Measurements from ENCODE around the gene DSCAML1. TPM values are rescaled to one million over a fixed set of nuclear protein-coding genes. Genes with fewer than 3 reads are reported as not detected.

The DSCAML1 gene
- total and polyA plus RNA-seq, 12 donors = 0.16 to 1.5 (median 0.57) TPM

DNA sequence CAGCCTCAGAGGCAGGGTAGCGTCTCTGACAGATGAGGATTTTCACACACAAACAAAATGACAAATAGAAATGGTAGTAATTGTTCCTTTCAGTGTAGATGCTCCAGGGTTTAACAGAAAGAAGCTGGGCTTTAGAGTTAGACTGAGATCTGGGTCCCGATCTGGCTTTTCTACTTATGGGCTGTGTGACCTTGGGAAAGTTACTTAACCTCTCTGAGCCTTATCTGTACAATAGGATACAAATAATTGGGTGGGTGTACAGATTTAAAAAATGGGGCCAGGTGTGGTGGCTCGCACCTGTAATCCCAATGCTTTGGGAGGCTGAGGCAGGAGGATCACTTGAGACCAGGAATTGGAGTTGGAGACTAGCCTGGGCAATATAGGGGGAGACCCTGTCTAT, 264.4 kb downstream of the DSCAML1 start:
- Histone ChIP-seq H3K4me3 (no peak overlapping the region), H3K27ac (no peak overlapping the region), H3K4me1 (no peaks in the 10 kb centered on the region), H3K36me3 (peaks cover 0 to 5% (median 0%) of the 10 kb centered on the region in 9 donors), H3K27me3 (peaks cover 0 to 9% (median 0%) of the 10 kb centered on the region in 7 donors), H3K9me3 (no peaks in the 10 kb centered on the region)
- no peak for ATAC-seq
- DNase-seq = no peak
- 95 to 96% methylated on average over 3 of the region's 3 CpGs for WGBS, 2 donors
- intact Hi-C loops (cut with DNase I) = no loop called here
- TF ChIP-seq, protein P1, sequence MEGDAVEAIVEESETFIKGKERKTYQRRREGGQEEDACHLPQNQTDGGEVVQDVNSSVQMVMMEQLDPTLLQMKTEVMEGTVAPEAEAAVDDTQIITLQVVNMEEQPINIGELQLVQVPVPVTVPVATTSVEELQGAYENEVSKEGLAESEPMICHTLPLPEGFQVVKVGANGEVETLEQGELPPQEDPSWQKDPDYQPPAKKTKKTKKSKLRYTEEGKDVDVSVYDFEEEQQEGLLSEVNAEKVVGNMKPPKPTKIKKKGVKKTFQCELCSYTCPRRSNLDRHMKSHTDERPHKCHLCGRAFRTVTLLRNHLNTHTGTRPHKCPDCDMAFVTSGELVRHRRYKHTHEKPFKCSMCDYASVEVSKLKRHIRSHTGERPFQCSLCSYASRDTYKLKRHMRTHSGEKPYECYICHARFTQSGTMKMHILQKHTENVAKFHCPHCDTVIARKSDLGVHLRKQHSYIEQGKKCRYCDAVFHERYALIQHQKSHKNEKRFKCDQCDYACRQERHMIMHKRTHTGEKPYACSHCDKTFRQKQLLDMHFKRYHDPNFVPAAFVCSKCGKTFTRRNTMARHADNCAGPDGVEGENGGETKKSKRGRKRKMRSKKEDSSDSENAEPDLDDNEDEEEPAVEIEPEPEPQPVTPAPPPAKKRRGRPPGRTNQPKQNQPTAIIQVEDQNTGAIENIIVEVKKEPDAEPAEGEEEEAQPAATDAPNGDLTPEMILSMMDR (IDR thresholded peaks at IDR 0.05) = no peak

DNA sequence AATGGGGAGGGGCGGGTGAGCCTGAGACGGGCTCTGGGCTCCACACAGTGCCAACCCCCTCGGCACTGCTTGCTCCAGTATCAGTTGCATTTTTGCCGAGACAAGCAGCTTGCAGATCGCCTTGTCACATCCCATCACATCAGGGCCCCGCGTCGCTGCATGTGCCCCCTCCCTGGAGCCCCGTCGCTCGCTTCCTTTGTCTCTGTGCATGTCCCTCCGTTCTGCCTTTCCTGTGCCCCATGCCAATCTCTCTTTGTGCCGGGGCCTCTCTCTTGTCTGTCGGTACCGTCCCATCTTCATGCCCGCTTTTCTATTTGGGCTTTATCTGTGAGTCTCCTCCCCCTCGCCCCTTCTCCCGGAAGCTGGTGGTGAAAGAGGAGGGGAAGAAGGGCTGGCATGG, 267.2 kb downstream of the DSCAML1 start:
- intact Hi-C loops (cut with DNase I) = no loop called here
- Histone ChIP-seq H3K4me3 (no peak overlapping the region), H3K4me1 (no peaks in the 10 kb centered on the region), H3K27me3 (peaks cover 0 to 9% (median 0%) of the 10 kb centered on the region in 7 donors), H3K36me3 (peaks cover 0 to 5% (median 0%) of the 10 kb centered on the region in 9 donors), H3K9me3 (no peaks in the 10 kb centered on the region), H3K27ac (no peak overlapping the region)
- ATAC-seq (no peak), DNase-seq (no peak)
- TF ChIP-seq, protein P1 (IDR thresholded peaks at IDR 0.05) = no peak
- 81 to 84% methylated on average over 18 of the region's 18 CpGs for whole genome bisulfite sequencing, 2 donors

DNA sequence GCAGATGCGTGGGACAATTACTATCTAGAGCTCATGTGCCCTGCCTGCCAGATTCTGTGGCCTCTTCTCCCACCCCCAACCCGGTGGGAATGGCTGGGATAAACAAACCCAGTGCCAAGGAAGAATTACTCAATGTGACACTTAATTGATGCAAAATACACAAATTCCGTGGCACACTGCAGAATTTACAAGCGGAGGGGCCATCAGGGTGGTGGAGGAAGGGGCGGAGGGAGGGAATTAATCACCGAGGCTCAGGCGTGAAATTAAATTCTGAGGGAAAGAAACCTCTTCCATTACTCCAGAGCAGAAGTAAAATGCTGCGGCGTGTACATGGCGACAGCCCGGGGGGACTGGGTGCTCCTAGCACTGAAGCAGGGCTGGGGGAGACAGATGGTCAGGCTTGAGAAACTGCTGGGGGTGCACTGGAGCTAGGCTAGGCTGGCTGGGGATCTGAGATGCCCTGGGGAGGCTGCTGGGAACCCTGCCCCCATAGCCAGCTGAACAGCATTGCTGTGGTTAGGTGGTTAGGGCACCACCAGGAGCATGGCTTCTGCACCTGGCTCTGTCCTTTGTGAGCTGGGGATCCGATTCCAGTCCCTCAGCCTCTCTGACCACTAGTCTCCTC, 268.8 kb downstream of the DSCAML1 start:
- peaks cover 0 to 10% (median 0%) of the 10 kb centered on the region in 9 donors for H3K36me3 ChIP-seq
- DNase-seq (no peak), ATAC-seq (no peak)
- TF ChIP-seq, protein P1 (IDR thresholded peaks at IDR 0.05) = no peak
- H3K27ac ChIP-seq = no peak overlapping the region
- no peak overlapping the region for H3K4me3 ChIP-seq
- intact Hi-C loops (cut with DNase I) = no loop called here
- H3K9me3 ChIP-seq = no peaks in the 10 kb centered on the region
- H3K4me1 ChIP-seq = no peaks in the 10 kb centered on the region
- 84 to 87% methylated on average over 12 of the region's 12 CpGs for WGBS, 2 donors
- H3K27me3 ChIP-seq = peaks cover 0 to 9% (median 0%) of the 10 kb centered on the region in 7 donors

DNA sequence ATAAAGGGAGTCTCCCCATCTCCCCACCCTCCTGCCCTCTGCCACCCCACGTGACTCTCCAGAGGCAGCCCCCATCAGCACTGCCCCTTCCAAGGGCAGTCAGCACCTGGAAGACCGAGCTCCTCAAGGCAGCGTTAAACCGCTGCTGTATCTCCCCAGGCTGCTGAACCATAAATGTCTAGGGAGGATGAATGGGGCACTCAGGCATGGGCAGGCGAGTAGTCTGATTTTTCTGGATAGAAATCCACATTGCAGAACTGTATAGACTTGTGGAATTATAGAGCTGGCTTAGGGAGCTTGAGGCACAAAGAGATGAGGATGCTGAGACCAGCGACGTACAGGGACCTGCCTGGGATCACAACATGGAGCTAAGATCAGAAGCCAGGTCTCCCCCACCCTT, 269.7 kb downstream of the DSCAML1 start:
- Histone ChIP-seq H3K27me3 (peaks cover 0 to 9% (median 0%) of the 10 kb centered on the region in 7 donors), H3K36me3 (peaks cover 0 to 11% (median 0%) of the 10 kb centered on the region in 9 donors), H3K27ac (no peak overlapping the region), H3K4me1 (no peaks in the 10 kb centered on the region), H3K9me3 (no peaks in the 10 kb centered on the region), H3K4me3 (no peak overlapping the region)
- ATAC-seq = no peak
- DNase-seq = no peak
- WGBS, 2 donors = 90 to 91% methylated on average over 7 of the region's 7 CpGs
- intact Hi-C loops (cut with DNase I) = no loop called here
- TF ChIP-seq, protein P1 (IDR thresholded peaks at IDR 0.05) = no peak

Data from heart right ventricle (tissue), 16 donors.